Astrocyte of the hippocampus (primary cell): ENCODE data around the gene OR6N1.

Source experiments
- DNase-seq: peaks from one replicate; pipeline ENCODE4 v3.0.0; 2011; ENCODE audit warnings: low read depth, low spot score

The OR6N1 gene

GRCh38 chr1:158771950-158772866 is at the start of gene OR6N1:
OR6N1 (minus strand) TSS chr1:158772195; CDS start chr1:158766682, 5,513 bp downstream.
- DNase-seq, result no peak

- no peak for DNase-seq
Observed at GRCh38 chr1:158821723-158822122, 49.7 kb upstream of the OR6N1 start.

- DNase-seq, result peak; percentile 14
Observed at GRCh38 chr1:158819461-158820443, 47.8 kb upstream of the OR6N1 start.

- peak; percentile 61 for DNase-seq
Observed at GRCh38 chr1:158818975-158819431, 47.0 kb upstream of the OR6N1 start.

- DNase-seq, result no peak
Observed at GRCh38 chr1:158818560-158818959, 46.6 kb upstream of the OR6N1 start.

GRCh38 chr1:158814970-158815369 is 43.0 kb upstream of the OR6N1 start:
- no peak for DNase-seq

- DNase-seq, result no peak
Observed at GRCh38 chr1:158813164-158813563, 41.2 kb upstream of the OR6N1 start.

- no peak for DNase-seq
Observed at GRCh38 chr1:158812336-158812735, 40.3 kb upstream of the OR6N1 start.

- DNase-seq, result no peak
Observed at GRCh38 chr1:158810311-158810710, 38.3 kb upstream of the OR6N1 start.

GRCh38 chr1:158809862-158810261 is 37.9 kb upstream of the OR6N1 start:
- no peak for DNase-seq

GRCh38 chr1:158809256-158809655 is 37.3 kb upstream of the OR6N1 start:
- no peak for DNase-seq

GRCh38 chr1:158806916-158807536 is 35.0 kb upstream of the OR6N1 start:
- DNase-seq, result no peak

- no peak for DNase-seq
Observed at GRCh38 chr1:158803678-158804077, 31.7 kb upstream of the OR6N1 start.

GRCh38 chr1:158801396-158801795 is 29.4 kb upstream of the OR6N1 start:
- DNase-seq, result no peak

GRCh38 chr1:158800526-158800925 is 28.5 kb upstream of the OR6N1 start:
- no peak for DNase-seq

GRCh38 chr1:158799689-158800088 is 27.7 kb upstream of the OR6N1 start:
- no peak for DNase-seq

- no peak for DNase-seq
Observed at GRCh38 chr1:158798531-158798930, 26.5 kb upstream of the OR6N1 start.

- no peak for DNase-seq
Observed at GRCh38 chr1:158794247-158794646, 22.3 kb upstream of the OR6N1 start.

- DNase-seq, result peak; percentile 2
Observed at GRCh38 chr1:158793604-158794003, 21.6 kb upstream of the OR6N1 start.

GRCh38 chr1:158781104-158781503 is 9.1 kb upstream of the OR6N1 start, which contains the start of gene OR6N2:
OR6N2 (minus strand) TSS chr1:158781204; CDS start chr1:158777635, 3,569 bp downstream.
- DNase-seq, result no peak

- no peak for DNase-seq
Observed at GRCh38 chr1:158754420-158754819, 17.6 kb downstream of the OR6N1 start, which contains the start of gene OR6K6. OR6K6 (plus strand) TSS chr1:158754720; CDS start chr1:158754888, 168 bp downstream.
